K562 (cell line): Measurements from ENCODE around the gene CNPY4. TPM values are rescaled to one million over a fixed set of nuclear protein-coding genes. Genes with fewer than 3 reads are reported as not detected.

ENCODE experiments used
- CTBP1 ChIP-seq: fragments of 450-650 bp; IDR thresholded peaks from 2 replicates; pipeline ENCODE4 v1.6.1; 2016; ENCODE audit warnings: borderline replicate concordance
- EHMT2 ChIP-seq: fragments of 450-650 bp; IDR thresholded peaks from 2 replicates; pipeline ENCODE4 v1.6.1; 2018; ENCODE audit warnings: antibody characterized with exemption
- FOSL1 ChIP-seq: fragments of 200-800 bp; sonication (Bioruptor generic); conservative IDR thresholded peaks from 2 replicates; pipeline ENCODE4 v1.6.1; 2016; ENCODE audit warnings: missing genetic modification characterization, missing compliant biosample characterization
- KDM4B ChIP-seq, 2 experiments: fragments of 450-650 bp in 1 of 2; sonication (generic) in 1 of 2; IDR thresholded peaks; 2 replicates each; pipeline ENCODE4 v1.6.1; 2016 to 2017; ENCODE audit warnings: borderline replicate concordance in 2 of 2, antibody characterized with exemption in 1 of 2, low read depth in 1 of 2, mild to moderate bottlenecking in 1 of 2
- LEF1 ChIP-seq: fragments of 450-650 bp; IDR thresholded peaks from 2 replicates; pipeline ENCODE4 v1.6.1; 2016; ENCODE audit warnings: mild to moderate bottlenecking
- MCM7 ChIP-seq, 2 experiments: fragments of 450-650 bp; IDR thresholded peaks; 2 replicates each; pipeline ENCODE4 v1.6.1; 2016 to 2018
- NFRKB ChIP-seq: fragments of 450-650 bp; IDR thresholded peaks from 2 replicates; pipeline ENCODE4 v1.6.1; 2016; ENCODE audit warnings: low read depth
- NR2C1 ChIP-seq, 2 experiments: fragments of 450-650 bp; IDR thresholded peaks; 2 replicates each; pipeline ENCODE4 v1.6.1; 2017; ENCODE audit warnings: mild to moderate bottlenecking in 2 of 2, antibody characterized with exemption in 1 of 2, inconsistent platforms in 1 of 2, missing compliant biosample characterization in 1 of 2, missing genetic modification characterization in 1 of 2
- NRF1 ChIP-seq, 2 experiments: fragments of 450-650 bp; IDR thresholded peaks in 1 of 2; conservative IDR thresholded peaks in 1 of 2; 2 replicates each; pipeline ENCODE4 v1.6.1; 2014; ENCODE audit warnings: mild to moderate bottlenecking in 2 of 2
- PHB ChIP-seq: fragments of 250-450 bp; sonication (Bioruptor Pico); IDR thresholded peaks from 2 replicates; pipeline ENCODE4 v1.5.0; 2021
- POLR3A ChIP-seq: IDR thresholded peaks from 2 replicates; pipeline ENCODE4 v1.6.1; 2011; ENCODE audit warnings: borderline replicate concordance, mild to moderate bottlenecking, moderate library complexity; ENCODE audit not compliant: insufficient read length, insufficient read depth; ENCODE audit errors: extremely low read depth
- TAL1 ChIP-seq: fragments of 450-650 bp; IDR thresholded peaks from 2 replicates; pipeline ENCODE4 v1.6.1; 2016; ENCODE audit warnings: mild to moderate bottlenecking
- ZBTB11 ChIP-seq, 3 experiments: fragments of 200-800 bp in 1 of 3; fragments of 250-450 bp in 1 of 3; fragments of 450-650 bp in 1 of 3; sonication (Bioruptor Pico) in 1 of 3; sonication (Bioruptor generic) in 1 of 3; formaldehyde crosslinking in 1 of 3; IDR thresholded peaks; 2 replicates each; pipeline versions ENCODE4 v1.6.1 to v1.8.0; 2016 to 2022; ENCODE audit warnings: mild to moderate bottlenecking in 2 of 3, missing genetic modification characterization in 2 of 3, missing compliant biosample characterization in 1 of 3, moderate library complexity in 1 of 3
- ZNF146 ChIP-seq: IDR thresholded peaks from one replicate; pipeline ENCODE4 v1.6.1; 2018; ENCODE audit warnings: missing compliant biosample characterization; ENCODE audit not compliant: unreplicated experiment
- ZNF384 ChIP-seq: IDR thresholded peaks from 2 replicates; pipeline ENCODE4 v1.6.1; 2012; ENCODE audit warnings: low read depth, low read length, improper control_type of control experiment
- ZNF398 ChIP-seq: fragments of 250-450 bp; sonication (Bioruptor Pico); IDR thresholded peaks from 2 replicates; pipeline ENCODE4 v1.8.0; 2021; ENCODE audit warnings: moderate library complexity, mild to moderate bottlenecking, inconsistent platforms
- polyA plus RNA-seq, 8 experiments: library from polyadenylated mRNA; depleted of rRNA in 4 of 8; stranded (reverse) in 5 of 8; unstranded in 3 of 8; fragments of >200 nt; fragmentation: Nextera tagmentation in 2 of 8; fragmentation: Illumina TruSeq in 1 of 8; extraction: Ambion mirVana in 2 of 8; extraction: Trizol in 1 of 8; gene quantifications; 2 replicates each; pipeline versions ENCODE4 v1.2.1 to v1.2.3, GENCODE V29; 2011 to 2014; ENCODE audit warnings: inconsistent platforms in 1 of 8, missing spikeins in 1 of 8
- total RNA-seq, 7 experiments: library from RNA; depleted of rRNA in 6 of 7; stranded (reverse); fragments of >200 nt in 6 of 7; fragmentation: Illumina TruSeq in 2 of 7; extraction: Trizol in 2 of 7; gene quantifications; 2 replicates each; pipeline versions ENCODE4 v1.2.1 to v1.2.3, GENCODE V29; 2011 to 2021; ENCODE audit warnings: low replicate concordance in 1 of 7
- TF ChIP-seq, protein P1 (sequence below): fragments of 450-650 bp; IDR thresholded peaks from 2 replicates; pipeline ENCODE4 v1.6.1; 2016; ENCODE audit warnings: mild to moderate bottlenecking
- TF ChIP-seq, protein P2 (sequence below): fragments of 250-450 bp; sonication (Bioruptor Pico); IDR thresholded peaks from 2 replicates; pipeline ENCODE4 v1.8.0; 2022; ENCODE audit warnings: inconsistent platforms

CNPY4 gene
- total and polyA plus RNA-seq, 9 of the 15 experiments (the other 6 are each of a cell fraction or from before 2014, with no cell fraction given) = 1.9 to 11.2 (median 7.0) TPM

- TF ChIP-seq ZNF398 (CRISPR knock-in tag) (no peak), MCM7 (IDR thresholded peaks at IDR 0.05) (no peak), POLR3A (no peak), ZNF146 (CRISPR knock-in tag) (no peak), KDM4B (IDR thresholded peaks at IDR 0.05; ENCODE audit: borderline replicate concordance in 2 of 2, low read depth in 1 of 2) (peak in 1 of 2 experiments; percentile 71; a peak in 1 of 4 replicates), LEF1 (peak; percentile 16; the same call in 1 of the 2 replicates), NFRKB (0 out of 2 replicates have a peak, but pooled peaks have one; percentile 11), ZNF384 (no peak), CTBP1 (peak; percentile 81), ZBTB11 (CRISPR knock-in tag; IDR thresholded peaks at IDR 0.05) (peak in 1 of 3 experiments; percentile 72; a peak in 2 of 6 replicates), PHB (CRISPR knock-in tag) (no peak), FOSL1 (tag) (no peak), NRF1 (conservative IDR thresholded peaks at IDR 0.05 in 1 of 2, IDR thresholded peaks at IDR 0.05 in 1 of 2) (peak; percentile 95 to 96), EHMT2 (no peak), NR2C1 (IDR thresholded peaks at IDR 0.05) (no peak; the same call in 1 of the 2 replicates), NR2C1 (tag; IDR thresholded peaks at IDR 0.05) (no peak), TAL1 (0 out of 2 replicates have a peak, but pooled peaks have one; percentile 22)
- TF ChIP-seq, protein P1, sequence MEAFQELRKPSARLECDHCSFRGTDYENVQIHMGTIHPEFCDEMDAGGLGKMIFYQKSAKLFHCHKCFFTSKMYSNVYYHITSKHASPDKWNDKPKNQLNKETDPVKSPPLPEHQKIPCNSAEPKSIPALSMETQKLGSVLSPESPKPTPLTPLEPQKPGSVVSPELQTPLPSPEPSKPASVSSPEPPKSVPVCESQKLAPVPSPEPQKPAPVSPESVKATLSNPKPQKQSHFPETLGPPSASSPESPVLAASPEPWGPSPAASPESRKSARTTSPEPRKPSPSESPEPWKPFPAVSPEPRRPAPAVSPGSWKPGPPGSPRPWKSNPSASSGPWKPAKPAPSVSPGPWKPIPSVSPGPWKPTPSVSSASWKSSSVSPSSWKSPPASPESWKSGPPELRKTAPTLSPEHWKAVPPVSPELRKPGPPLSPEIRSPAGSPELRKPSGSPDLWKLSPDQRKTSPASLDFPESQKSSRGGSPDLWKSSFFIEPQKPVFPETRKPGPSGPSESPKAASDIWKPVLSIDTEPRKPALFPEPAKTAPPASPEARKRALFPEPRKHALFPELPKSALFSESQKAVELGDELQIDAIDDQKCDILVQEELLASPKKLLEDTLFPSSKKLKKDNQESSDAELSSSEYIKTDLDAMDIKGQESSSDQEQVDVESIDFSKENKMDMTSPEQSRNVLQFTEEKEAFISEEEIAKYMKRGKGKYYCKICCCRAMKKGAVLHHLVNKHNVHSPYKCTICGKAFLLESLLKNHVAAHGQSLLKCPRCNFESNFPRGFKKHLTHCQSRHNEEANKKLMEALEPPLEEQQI = no peak
- TF ChIP-seq, protein P2, sequence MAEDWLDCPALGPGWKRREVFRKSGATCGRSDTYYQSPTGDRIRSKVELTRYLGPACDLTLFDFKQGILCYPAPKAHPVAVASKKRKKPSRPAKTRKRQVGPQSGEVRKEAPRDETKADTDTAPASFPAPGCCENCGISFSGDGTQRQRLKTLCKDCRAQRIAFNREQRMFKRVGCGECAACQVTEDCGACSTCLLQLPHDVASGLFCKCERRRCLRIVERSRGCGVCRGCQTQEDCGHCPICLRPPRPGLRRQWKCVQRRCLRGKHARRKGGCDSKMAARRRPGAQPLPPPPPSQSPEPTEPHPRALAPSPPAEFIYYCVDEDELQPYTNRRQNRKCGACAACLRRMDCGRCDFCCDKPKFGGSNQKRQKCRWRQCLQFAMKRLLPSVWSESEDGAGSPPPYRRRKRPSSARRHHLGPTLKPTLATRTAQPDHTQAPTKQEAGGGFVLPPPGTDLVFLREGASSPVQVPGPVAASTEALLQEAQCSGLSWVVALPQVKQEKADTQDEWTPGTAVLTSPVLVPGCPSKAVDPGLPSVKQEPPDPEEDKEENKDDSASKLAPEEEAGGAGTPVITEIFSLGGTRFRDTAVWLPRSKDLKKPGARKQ (CRISPR knock-in tag) = no peak
Measured at GRCh38 chr7:100148559-100149328, 29.3 kb downstream of the CNPY4 start, which contains the start of gene LAMTOR4 (continued).
